ENCODE data around the gene GDPD3. TPM values are rescaled to one million over a fixed set of nuclear protein-coding genes. Genes with fewer than 3 reads are reported as not detected.

Gene GDPD3
- total and polyA plus RNA-seq, 2 of the 13 experiments (the other 11 are each of a cell fraction or from before 2014, with no cell fraction given), result 18.7 to 20.6 TPM

DNA sequence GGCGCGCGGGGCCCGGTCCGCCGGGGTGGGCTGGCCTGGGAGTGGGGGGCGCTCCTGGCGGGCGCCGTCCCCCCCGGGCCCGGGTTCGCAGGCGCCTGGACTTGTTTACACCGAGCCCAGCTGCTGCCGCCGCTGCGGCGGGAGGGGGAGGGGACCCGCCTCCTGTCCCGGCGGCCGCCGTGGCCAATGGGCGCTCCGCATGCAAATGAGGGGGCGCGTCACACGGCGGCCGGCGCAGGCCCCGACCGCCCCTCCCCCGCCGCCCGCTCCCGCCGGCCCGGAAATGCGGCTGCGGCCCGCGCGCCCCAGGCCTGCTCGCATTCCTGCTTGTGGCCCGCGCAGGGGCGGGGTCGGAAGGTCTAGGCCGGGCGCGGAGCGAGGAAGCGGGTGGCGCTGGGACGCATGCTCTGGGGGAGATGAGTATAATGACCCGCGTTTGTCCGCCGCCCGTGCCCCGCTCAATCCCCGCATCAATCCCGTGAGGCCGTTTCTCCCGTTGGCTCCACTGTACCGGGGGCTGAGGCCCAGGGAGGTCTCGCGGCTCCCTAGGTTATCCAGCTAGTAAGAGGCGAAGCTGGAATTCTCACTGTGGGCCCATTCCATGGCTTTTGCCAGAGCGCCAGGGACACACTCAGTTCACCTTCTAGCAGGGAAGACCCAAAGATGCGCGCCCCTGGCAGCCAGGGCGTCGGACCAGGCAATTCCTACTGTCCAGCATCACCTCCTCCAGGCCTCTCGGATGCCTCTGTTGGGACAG lies 17.1 kb downstream of the GDPD3 start, which contains the start of gene YPEL3 (continued):
- TF ChIP-seq, protein P1, sequence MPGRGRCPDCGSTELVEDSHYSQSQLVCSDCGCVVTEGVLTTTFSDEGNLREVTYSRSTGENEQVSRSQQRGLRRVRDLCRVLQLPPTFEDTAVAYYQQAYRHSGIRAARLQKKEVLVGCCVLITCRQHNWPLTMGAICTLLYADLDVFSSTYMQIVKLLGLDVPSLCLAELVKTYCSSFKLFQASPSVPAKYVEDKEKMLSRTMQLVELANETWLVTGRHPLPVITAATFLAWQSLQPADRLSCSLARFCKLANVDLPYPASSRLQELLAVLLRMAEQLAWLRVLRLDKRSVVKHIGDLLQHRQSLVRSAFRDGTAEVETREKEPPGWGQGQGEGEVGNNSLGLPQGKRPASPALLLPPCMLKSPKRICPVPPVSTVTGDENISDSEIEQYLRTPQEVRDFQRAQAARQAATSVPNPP (CRISPR knock-in tag; IDR thresholded peaks at IDR 0.05), result peak; percentile 61; the same call in 1 of the 2 replicates
- peak; percentile 60; the same call in 1 of the 2 replicates for TF ChIP-seq NFKB2 (CRISPR knock-in tag; IDR thresholded peaks at IDR 0.05; ENCODE audit: borderline replicate concordance)
- TF ChIP-seq CCDC6 (CRISPR knock-in tag; IDR thresholded peaks at IDR 0.05), result no peak
- TF ChIP-seq SP4 (CRISPR knock-in tag; IDR thresholded peaks at IDR 0.05), result peak; percentile 85
- 0 out of 2 replicates have a peak, but pooled peaks have one; percentile 34 for TF ChIP-seq ZNF430 (CRISPR knock-in tag; IDR thresholded peaks at IDR 0.05)
- TF ChIP-seq ZFYVE20 (CRISPR knock-in tag; IDR thresholded peaks at IDR 0.05; ENCODE audit: borderline replicate concordance, low read depth), result 0 out of 2 replicates have a peak, but pooled peaks have one; percentile 72
- TF ChIP-seq U2AF1 (optimal IDR thresholded peaks at IDR 0.05; ENCODE audit: low read depth, low read length), result no peak
- TF ChIP-seq ZNF343 (CRISPR knock-in tag; IDR thresholded peaks at IDR 0.05), result peak; percentile 88; the same call in 1 of the 2 replicates
- TF ChIP-seq, protein P2, sequence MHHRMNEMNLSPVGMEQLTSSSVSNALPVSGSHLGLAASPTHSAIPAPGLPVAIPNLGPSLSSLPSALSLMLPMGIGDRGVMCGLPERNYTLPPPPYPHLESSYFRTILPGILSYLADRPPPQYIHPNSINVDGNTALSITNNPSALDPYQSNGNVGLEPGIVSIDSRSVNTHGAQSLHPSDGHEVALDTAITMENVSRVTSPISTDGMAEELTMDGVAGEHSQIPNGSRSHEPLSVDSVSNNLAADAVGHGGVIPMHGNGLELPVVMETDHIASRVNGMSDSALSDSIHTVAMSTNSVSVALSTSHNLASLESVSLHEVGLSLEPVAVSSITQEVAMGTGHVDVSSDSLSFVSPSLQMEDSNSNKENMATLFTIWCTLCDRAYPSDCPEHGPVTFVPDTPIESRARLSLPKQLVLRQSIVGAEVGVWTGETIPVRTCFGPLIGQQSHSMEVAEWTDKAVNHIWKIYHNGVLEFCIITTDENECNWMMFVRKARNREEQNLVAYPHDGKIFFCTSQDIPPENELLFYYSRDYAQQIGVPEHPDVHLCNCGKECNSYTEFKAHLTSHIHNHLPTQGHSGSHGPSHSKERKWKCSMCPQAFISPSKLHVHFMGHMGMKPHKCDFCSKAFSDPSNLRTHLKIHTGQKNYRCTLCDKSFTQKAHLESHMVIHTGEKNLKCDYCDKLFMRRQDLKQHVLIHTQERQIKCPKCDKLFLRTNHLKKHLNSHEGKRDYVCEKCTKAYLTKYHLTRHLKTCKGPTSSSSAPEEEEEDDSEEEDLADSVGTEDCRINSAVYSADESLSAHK (CRISPR knock-in tag; IDR thresholded peaks at IDR 0.05; ENCODE audit: borderline replicate concordance), result no peak
- no peak for TF ChIP-seq PLRG1 (conservative IDR thresholded peaks at IDR 0.05)
- TF ChIP-seq MED8 (CRISPR knock-in tag; IDR thresholded peaks at IDR 0.05; ENCODE audit: insufficient replicate concordance), result peak; percentile 27
- peak; percentile 70; the same call in 1 of the 2 replicates for TF ChIP-seq ATF7-NPFF (CRISPR knock-in tag; IDR thresholded peaks at IDR 0.05; ENCODE audit: low read depth)
- TF ChIP-seq, protein P3, sequence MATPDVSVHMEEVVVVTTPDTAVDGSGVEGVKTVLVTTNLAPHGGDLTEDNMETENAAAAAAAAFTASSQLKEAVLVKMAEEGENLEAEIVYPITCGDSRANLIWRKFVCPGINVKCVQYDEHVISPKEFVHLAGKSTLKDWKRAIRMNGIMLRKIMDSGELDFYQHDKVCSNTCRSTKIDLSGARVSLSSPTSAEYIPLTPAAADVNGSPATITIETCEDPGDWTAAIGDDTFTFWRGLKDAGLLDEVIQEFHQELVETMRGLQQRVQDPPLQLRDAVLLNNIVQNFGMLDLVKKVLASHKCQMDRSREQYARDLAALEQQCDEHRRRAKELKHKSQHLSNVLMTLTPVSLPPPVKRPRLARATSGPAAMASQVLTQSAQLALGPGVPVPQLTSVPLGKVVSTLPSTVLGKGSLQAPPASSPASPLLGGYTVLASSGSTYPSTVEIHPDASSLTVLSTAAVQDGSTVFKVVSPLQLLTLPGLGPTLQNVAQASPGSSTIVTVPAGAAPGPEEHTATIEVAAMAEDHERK (CRISPR knock-in tag; IDR thresholded peaks at IDR 0.05; ENCODE audit: low read depth), result no peak
- TF ChIP-seq, protein P4, sequence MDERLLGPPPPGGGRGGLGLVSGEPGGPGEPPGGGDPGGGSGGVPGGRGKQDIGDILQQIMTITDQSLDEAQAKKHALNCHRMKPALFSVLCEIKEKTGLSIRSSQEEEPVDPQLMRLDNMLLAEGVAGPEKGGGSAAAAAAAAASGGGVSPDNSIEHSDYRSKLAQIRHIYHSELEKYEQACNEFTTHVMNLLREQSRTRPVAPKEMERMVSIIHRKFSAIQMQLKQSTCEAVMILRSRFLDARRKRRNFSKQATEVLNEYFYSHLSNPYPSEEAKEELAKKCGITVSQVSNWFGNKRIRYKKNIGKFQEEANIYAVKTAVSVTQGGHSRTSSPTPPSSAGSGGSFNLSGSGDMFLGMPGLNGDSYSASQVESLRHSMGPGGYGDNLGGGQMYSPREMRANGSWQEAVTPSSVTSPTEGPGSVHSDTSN (CRISPR knock-in tag; IDR thresholded peaks at IDR 0.05), result no peak
- TF ChIP-seq, protein P5, sequence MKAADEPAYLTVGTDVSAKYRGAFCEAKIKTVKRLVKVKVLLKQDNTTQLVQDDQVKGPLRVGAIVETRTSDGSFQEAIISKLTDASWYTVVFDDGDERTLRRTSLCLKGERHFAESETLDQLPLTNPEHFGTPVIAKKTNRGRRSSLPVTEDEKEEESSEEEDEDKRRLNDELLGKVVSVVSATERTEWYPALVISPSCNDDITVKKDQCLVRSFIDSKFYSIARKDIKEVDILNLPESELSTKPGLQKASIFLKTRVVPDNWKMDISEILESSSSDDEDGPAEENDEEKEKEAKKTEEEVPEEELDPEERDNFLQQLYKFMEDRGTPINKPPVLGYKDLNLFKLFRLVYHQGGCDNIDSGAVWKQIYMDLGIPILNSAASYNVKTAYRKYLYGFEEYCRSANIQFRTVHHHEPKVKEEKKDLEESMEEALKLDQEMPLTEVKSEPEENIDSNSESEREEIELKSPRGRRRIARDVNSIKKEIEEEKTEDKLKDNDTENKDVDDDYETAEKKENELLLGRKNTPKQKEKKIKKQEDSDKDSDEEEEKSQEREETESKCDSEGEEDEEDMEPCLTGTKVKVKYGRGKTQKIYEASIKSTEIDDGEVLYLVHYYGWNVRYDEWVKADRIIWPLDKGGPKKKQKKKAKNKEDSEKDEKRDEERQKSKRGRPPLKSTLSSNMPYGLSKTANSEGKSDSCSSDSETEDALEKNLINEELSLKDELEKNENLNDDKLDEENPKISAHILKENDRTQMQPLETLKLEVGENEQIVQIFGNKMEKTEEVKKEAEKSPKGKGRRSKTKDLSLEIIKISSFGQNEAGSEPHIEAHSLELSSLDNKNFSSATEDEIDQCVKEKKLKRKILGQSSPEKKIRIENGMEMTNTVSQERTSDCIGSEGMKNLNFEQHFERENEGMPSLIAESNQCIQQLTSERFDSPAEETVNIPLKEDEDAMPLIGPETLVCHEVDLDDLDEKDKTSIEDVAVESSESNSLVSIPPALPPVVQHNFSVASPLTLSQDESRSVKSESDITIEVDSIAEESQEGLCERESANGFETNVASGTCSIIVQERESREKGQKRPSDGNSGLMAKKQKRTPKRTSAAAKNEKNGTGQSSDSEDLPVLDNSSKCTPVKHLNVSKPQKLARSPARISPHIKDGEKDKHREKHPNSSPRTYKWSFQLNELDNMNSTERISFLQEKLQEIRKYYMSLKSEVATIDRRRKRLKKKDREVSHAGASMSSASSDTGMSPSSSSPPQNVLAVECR (CRISPR knock-in tag; IDR thresholded peaks at IDR 0.05; ENCODE audit: borderline replicate concordance), result peak; percentile 66
- no peak for TF ChIP-seq SMARCC2 (IDR thresholded peaks at IDR 0.05)
- no peak for TF ChIP-seq CENPX (CRISPR knock-in tag; IDR thresholded peaks at IDR 0.05)

All from HepG2 (cell line).